Liver (tissue), 9 donors: ENCODE results near the gene BECN2. TPM values are rescaled to one million over a fixed set of nuclear protein-coding genes. Genes with fewer than 3 reads are reported as not detected.

Source experiments
- DNase-seq: peaks from one replicate; pipeline ENCODE4 v3.0.0-alpha.2; 2017; ENCODE audit warnings: low spot score
- H3K27ac ChIP-seq, 2 donors: one replicate each; pipeline ENCODE4 v1.7.0; 2013; ENCODE audit warnings: inconsistent platforms in 2 of 2, low read length in 2 of 2, control low read depth in 1 of 2, low read depth in 1 of 2, mild to moderate bottlenecking in 1 of 2
- H3K27me3 ChIP-seq, 4 donors: one replicate each; pipeline versions ENCODE4 v1.6.1 to v1.7.0; 2013; ENCODE audit warnings: low read length in 3 of 4, inconsistent platforms in 1 of 4, mild to moderate bottlenecking in 1 of 4, moderate library complexity in 1 of 4; ENCODE audit not compliant: control insufficient read depth in 4 of 4, insufficient read depth in 4 of 4
- H3K36me3 ChIP-seq, 4 donors: one replicate each; pipeline versions ENCODE4 v1.6.1 to v1.7.0; 2013; ENCODE audit warnings: low read length in 3 of 4, mild to moderate bottlenecking in 3 of 4, low read depth in 1 of 4, moderate library complexity in 1 of 4; ENCODE audit not compliant: control insufficient read depth in 4 of 4, insufficient read depth in 3 of 4
- H3K4me1 ChIP-seq, 4 donors: one replicate each; pipeline versions ENCODE4 v1.6.1 to v1.7.0; 2013; ENCODE audit warnings: low read length in 3 of 4, mild to moderate bottlenecking in 3 of 4, moderate library complexity in 1 of 4; ENCODE audit not compliant: control insufficient read depth in 4 of 4, insufficient read depth in 4 of 4
- H3K4me3 ChIP-seq, 3 donors: one replicate each; pipeline versions ENCODE4 v1.6.1 to v1.7.0; 2013; ENCODE audit warnings: low read length in 3 of 3, control low read depth in 1 of 3, low read depth in 1 of 3, mild to moderate bottlenecking in 1 of 3
- H3K9ac ChIP-seq, 2 donors: one replicate each; pipeline ENCODE4 v1.7.0; 2013; ENCODE audit warnings: low read length in 2 of 2, mild to moderate bottlenecking in 2 of 2, moderate library complexity in 2 of 2, control low read depth in 1 of 2, low read depth in 1 of 2
- H3K9me3 ChIP-seq, 4 donors: one replicate each; pipeline versions ENCODE4 v1.6.1 to v1.7.0; 2013; ENCODE audit warnings: low read length in 3 of 4; ENCODE audit not compliant: control insufficient read depth in 4 of 4
- FOXA1 ChIP-seq: IDR thresholded peaks from 2 replicates; pipeline ENCODE4 v1.6.1; 2016; ENCODE audit warnings: antibody characterized with exemption
- FOXA2 ChIP-seq: IDR thresholded peaks from 2 replicates; pipeline ENCODE4 v1.6.1; 2016; ENCODE audit warnings: antibody characterized with exemption
- GABPA ChIP-seq, 2 donors: IDR thresholded peaks in 1 of 2; conservative IDR thresholded peaks in 1 of 2; 2 replicates each; pipeline ENCODE4 v1.6.1; 2016; ENCODE audit warnings: antibody characterized with exemption in 2 of 2, mild to moderate bottlenecking in 1 of 2, moderate library complexity in 1 of 2
- HNF4A ChIP-seq, 2 donors: conservative IDR thresholded peaks; 2 replicates each; pipeline ENCODE4 v1.6.1; 2016; ENCODE audit warnings: antibody characterized with exemption in 2 of 2, mild to moderate bottlenecking in 2 of 2
- HNF4G ChIP-seq: IDR thresholded peaks from 2 replicates; pipeline ENCODE4 v1.6.1; 2016; ENCODE audit warnings: antibody characterized with exemption
- NR2F2 ChIP-seq: IDR thresholded peaks from 2 replicates; pipeline ENCODE4 v1.6.1; 2016; ENCODE audit warnings: antibody characterized with exemption
- RAD21 ChIP-seq, 2 donors: IDR thresholded peaks; 2 replicates each; pipeline ENCODE4 v1.6.1; 2016; ENCODE audit warnings: antibody characterized with exemption in 2 of 2, mild to moderate bottlenecking in 2 of 2
- RXRA ChIP-seq, 2 donors: IDR thresholded peaks; 2 replicates each; pipeline ENCODE4 v1.6.1; 2017 to 2018; ENCODE audit warnings: antibody characterized with exemption in 2 of 2, mild to moderate bottlenecking in 1 of 2
- SP1 ChIP-seq: IDR thresholded peaks from 2 replicates; pipeline ENCODE4 v1.6.1; 2018; ENCODE audit warnings: antibody characterized with exemption, mild to moderate bottlenecking
- TAF1 ChIP-seq: conservative IDR thresholded peaks from 2 replicates; pipeline ENCODE4 v1.6.1; 2016; ENCODE audit warnings: antibody characterized with exemption, mild to moderate bottlenecking
- YY1 ChIP-seq: IDR thresholded peaks from 2 replicates; pipeline ENCODE4 v1.6.1; 2016; ENCODE audit warnings: antibody characterized with exemption, mild to moderate bottlenecking
- WGBS: extraction: QIAGEN DNeasy Blood & Tissue Kit; methylation state at CpG from one replicate; pipeline ENCODE4 v1.1.7; 2013; 5-methylcytosine and 5-hydroxymethylcytosine counted together
- polyA plus RNA-seq, 2 donors: library from polyadenylated mRNA; stranded (reverse) in 1 of 2; unstranded in 1 of 2; fragments of 200-250 nt in 1 of 2; fragments of >200 nt in 1 of 2; fragmentation: Nextera tagmentation in 1 of 2; extraction: Ambion mirVana in 1 of 2; gene quantifications; one replicate each; pipeline versions ENCODE4 v1.2.1 to v1.2.3, GENCODE V29; 2013 to 2015
- total RNA-seq, 2 donors: library from RNA; depleted of rRNA; stranded (reverse); fragments of >200 nt; gene quantifications; one replicate each; pipeline ENCODE4 v1.2.3, GENCODE V29; 2014
- TF ChIP-seq, protein P1 (sequence below): IDR thresholded peaks from 2 replicates; pipeline ENCODE4 v1.6.1; 2016; ENCODE audit warnings: antibody characterized with exemption
- TF ChIP-seq, protein P2 (sequence below): IDR thresholded peaks from 2 replicates; pipeline ENCODE4 v1.6.1; 2016; ENCODE audit warnings: antibody characterized with exemption
- TF ChIP-seq, protein P3 (sequence below): IDR thresholded peaks from 2 replicates; pipeline ENCODE4 v1.6.1; 2016; ENCODE audit warnings: antibody characterized with exemption, mild to moderate bottlenecking
- donor health status: healthy.
- donor health status: healthy.
- donor health status: healthy.
- donor health status: healthy.
- donor health status: healthy.

Gene BECN2
- total and polyA plus RNA-seq, 4 donors: not detected

DNA sequence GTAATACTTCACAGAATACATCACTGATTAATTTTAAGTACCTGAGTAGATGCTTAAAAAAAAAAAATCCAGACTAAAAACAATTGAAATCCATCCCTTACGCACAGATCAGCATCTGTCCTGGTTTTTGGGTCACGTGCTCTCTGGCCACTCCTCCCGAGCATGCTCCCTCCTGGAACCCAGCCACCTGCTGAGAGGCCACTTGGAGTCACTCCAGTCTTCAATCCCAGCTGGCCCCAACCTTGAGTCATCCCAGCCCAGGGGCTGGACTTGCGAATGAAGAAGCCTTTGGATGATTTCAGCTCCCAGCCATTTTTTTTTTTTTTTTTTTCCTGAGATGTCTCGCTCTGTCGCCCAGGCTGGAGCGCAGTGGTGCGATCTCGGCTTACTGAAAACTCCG, 32.5 kb downstream of the BECN2 start:
- no peak overlapping the region for H3K4me3 ChIP-seq
- no peak overlapping the region for H3K27ac ChIP-seq
- no peak overlapping the region for H3K9ac ChIP-seq
- H3K9me3 ChIP-seq: no peaks in the 10 kb centered on the region
- no peaks in the 10 kb centered on the region for H3K36me3 ChIP-seq
- WGBS: 71% methylated on average over 10 of the region's 10 CpGs
- no peaks in the 10 kb centered on the region for H3K4me1 ChIP-seq
- TF ChIP-seq GABPA (IDR thresholded peaks at IDR 0.05 in 1 of 2, conservative IDR thresholded peaks at IDR 0.05 in 1 of 2) (no peak), FOXA1 (no peak), FOXA2 (no peak), RAD21 (IDR thresholded peaks at IDR 0.05) (no peak), RXRA (IDR thresholded peaks at IDR 0.05) (no peak), HNF4G (no peak), TAF1 (no peak), NR2F2 (no peak)
- TF ChIP-seq, protein P1, sequence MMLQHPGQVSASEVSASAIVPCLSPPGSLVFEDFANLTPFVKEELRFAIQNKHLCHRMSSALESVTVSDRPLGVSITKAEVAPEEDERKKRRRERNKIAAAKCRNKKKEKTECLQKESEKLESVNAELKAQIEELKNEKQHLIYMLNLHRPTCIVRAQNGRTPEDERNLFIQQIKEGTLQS: no peak
- H3K27me3 ChIP-seq: peaks cover 0 to 2% (median 0%) of the 10 kb centered on the region in 4 donors
- no peak for DNase-seq

DNA sequence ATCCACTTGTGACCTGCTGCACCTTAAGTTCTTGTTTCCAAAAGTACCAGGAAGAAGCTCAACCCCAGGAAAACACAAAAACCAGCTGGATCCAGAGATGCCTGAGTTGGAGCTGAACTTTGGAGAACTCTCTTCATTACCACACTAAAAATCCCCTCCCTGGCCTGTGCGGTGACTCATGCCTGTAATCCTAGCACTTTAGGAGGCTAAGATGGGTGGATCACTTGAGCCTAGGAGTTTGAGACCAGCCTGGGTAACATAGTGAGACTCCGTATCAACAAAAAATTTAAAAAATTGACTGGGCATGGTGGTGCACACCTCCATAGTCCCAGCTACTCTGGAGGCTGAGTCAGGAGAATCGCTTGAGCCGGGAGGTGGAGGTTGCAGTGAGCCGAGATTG, 35.2 kb downstream of the BECN2 start:
- H3K9me3 ChIP-seq: no peaks in the 10 kb centered on the region
- H3K27me3 ChIP-seq: peaks cover 0 to 2% (median 0%) of the 10 kb centered on the region in 4 donors
- DNase-seq: no peak
- no peaks in the 10 kb centered on the region for H3K4me1 ChIP-seq
- H3K27ac ChIP-seq: no peak overlapping the region
- H3K4me3 ChIP-seq: no peak overlapping the region
- TF ChIP-seq, protein P1: no peak
- TF ChIP-seq HNF4A (conservative IDR thresholded peaks at IDR 0.05): no peak
- no peak for TF ChIP-seq YY1
- TF ChIP-seq FOXA1: no peak
- TF ChIP-seq, protein P2, sequence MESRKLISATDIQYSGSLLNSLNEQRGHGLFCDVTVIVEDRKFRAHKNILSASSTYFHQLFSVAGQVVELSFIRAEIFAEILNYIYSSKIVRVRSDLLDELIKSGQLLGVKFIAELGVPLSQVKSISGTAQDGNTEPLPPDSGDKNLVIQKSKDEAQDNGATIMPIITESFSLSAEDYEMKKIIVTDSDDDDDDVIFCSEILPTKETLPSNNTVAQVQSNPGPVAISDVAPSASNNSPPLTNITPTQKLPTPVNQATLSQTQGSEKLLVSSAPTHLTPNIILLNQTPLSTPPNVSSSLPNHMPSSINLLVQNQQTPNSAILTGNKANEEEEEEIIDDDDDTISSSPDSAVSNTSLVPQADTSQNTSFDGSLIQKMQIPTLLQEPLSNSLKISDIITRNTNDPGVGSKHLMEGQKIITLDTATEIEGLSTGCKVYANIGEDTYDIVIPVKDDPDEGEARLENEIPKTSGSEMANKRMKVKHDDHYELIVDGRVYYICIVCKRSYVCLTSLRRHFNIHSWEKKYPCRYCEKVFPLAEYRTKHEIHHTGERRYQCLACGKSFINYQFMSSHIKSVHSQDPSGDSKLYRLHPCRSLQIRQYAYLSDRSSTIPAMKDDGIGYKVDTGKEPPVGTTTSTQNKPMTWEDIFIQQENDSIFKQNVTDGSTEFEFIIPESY: no peak
- TF ChIP-seq, protein P3, sequence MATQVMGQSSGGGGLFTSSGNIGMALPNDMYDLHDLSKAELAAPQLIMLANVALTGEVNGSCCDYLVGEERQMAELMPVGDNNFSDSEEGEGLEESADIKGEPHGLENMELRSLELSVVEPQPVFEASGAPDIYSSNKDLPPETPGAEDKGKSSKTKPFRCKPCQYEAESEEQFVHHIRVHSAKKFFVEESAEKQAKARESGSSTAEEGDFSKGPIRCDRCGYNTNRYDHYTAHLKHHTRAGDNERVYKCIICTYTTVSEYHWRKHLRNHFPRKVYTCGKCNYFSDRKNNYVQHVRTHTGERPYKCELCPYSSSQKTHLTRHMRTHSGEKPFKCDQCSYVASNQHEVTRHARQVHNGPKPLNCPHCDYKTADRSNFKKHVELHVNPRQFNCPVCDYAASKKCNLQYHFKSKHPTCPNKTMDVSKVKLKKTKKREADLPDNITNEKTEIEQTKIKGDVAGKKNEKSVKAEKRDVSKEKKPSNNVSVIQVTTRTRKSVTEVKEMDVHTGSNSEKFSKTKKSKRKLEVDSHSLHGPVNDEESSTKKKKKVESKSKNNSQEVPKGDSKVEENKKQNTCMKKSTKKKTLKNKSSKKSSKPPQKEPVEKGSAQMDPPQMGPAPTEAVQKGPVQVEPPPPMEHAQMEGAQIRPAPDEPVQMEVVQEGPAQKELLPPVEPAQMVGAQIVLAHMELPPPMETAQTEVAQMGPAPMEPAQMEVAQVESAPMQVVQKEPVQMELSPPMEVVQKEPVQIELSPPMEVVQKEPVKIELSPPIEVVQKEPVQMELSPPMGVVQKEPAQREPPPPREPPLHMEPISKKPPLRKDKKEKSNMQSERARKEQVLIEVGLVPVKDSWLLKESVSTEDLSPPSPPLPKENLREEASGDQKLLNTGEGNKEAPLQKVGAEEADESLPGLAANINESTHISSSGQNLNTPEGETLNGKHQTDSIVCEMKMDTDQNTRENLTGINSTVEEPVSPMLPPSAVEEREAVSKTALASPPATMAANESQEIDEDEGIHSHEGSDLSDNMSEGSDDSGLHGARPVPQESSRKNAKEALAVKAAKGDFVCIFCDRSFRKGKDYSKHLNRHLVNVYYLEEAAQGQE: no peak
- no peak for TF ChIP-seq FOXA2
- TF ChIP-seq RAD21 (IDR thresholded peaks at IDR 0.05): no peak
- no peak for TF ChIP-seq NR2F2
- TF ChIP-seq RXRA (IDR thresholded peaks at IDR 0.05): no peak
- no peak for TF ChIP-seq SP1
- WGBS: 92% methylated on average over 5 of the region's 5 CpGs
- H3K9ac ChIP-seq: no peak overlapping the region
- H3K36me3 ChIP-seq: no peaks in the 10 kb centered on the region
